Testis (tissue), 2 donors: ENCODE results near the gene ZNF462.

Experiments used
- CTCF ChIP-seq, 3 experiments: fragments of 450-650 bp in 2 of 3; fragments of 200-600 bp in 1 of 3; sonication (generic) in 1 of 3; IDR thresholded peaks; one replicate each; pipeline ENCODE4 v1.5.1; 2016 to 2019; ENCODE audit warnings: antibody characterized with exemption in 3 of 3, mild to moderate bottlenecking in 2 of 3, moderate library complexity in 1 of 3
- POLR2A ChIP-seq: fragments of 450-650 bp; IDR thresholded peaks from one replicate; pipeline ENCODE4 v1.6.1; 2017; ENCODE audit warnings: antibody characterized with exemption, mild to moderate bottlenecking, moderate library complexity

- TF ChIP-seq CTCF (IDR thresholded peaks at IDR 0.05), result no peak
- TF ChIP-seq POLR2A, result no peak
Observed at GRCh38 chr9:106913276-106913675, 50.3 kb downstream of the ZNF462 start.
